ENCODE measurements around the gene COX7A2L.
"Not testable (repeated sequence)": the region's sequence is repeated elsewhere in the genome, so short reads cannot be mapped to it uniquely, and the experiment has no call there.

The COX7A2L gene

GRCh38 chr2:42385225-42385624 is 24.2 kb upstream of the COX7A2L start:
- H3K9ac ChIP-seq (ENCODE audit: low read length): no peak overlapping the region
- no peaks in the 10 kb centered on the region for H3K36me3 ChIP-seq (ENCODE audit: low read length)
- H4K20me1 ChIP-seq (ENCODE audit: low read depth, low read length): no peaks in the 10 kb centered on the region
- no peak overlapping the region for H2AFZ ChIP-seq (ENCODE audit: low read depth, low read length, severe bottlenecking)
- H3K9me3 ChIP-seq (ENCODE audit: insufficient read depth, low read length): no peaks in the 10 kb centered on the region
- H3K4me2 ChIP-seq (ENCODE audit: low read depth, low read length, poor library complexity, severe bottlenecking): no peak overlapping the region
- no peaks in the 10 kb centered on the region for H3F3A ChIP-seq (ENCODE audit: insufficient read depth)
- H3K79me2 ChIP-seq (ENCODE audit: insufficient read depth, low read length): no peaks in the 10 kb centered on the region
- H3K27me3 ChIP-seq (ENCODE audit: low read length): no peaks in the 10 kb centered on the region
- no peak for TF ChIP-seq CTCF (IDR thresholded peaks at IDR 0.05; ENCODE audit: insufficient read depth, low read length, poor library complexity, severe bottlenecking)
- no peak for TF ChIP-seq EZH2phosphoT487 (conservative IDR thresholded peaks at IDR 0.05; ENCODE audit: low read length)
- no peak overlapping the region for H3K4me3 ChIP-seq (ENCODE audit: insufficient read depth, low read length, poor library complexity, severe bottlenecking)
- H3K27ac ChIP-seq (ENCODE audit: low read depth, low read length): no peak overlapping the region
- no peaks in the 10 kb centered on the region for H3K9me2 ChIP-seq (replicated peaks; ENCODE audit: insufficient read depth, low read length)

DNA sequence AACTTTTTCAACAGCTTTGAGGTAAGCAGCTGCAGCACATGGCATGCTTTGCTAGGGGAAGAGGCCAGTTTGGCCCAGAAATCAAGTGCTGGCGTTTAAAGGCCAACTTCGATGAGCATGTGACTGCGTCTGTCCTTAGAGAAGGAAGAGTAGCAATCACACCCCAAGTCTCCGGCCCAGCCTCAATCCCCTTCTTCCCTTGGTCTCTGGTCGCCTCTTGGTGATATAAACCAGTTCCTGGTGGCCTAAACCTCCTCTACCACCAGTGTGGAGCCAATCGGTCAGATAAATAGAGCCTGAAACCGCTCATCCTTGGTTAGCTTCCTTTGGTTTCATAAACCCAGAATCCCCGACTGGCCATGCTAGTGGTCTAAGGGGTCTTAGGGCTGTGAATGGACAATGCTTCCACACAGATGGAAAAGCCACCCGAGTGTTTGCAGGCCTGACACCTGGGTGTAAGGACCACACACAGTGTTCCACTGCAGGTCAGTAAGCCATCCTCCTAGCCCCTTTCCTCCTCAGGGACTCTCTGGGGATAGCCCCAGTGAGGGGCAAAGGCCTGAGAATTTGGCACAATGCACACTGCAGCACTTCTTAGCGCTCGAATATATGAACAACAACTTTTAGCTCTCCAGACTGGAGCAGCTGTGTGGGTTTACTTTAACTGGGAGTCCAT is 23.0 kb upstream of the COX7A2L start:
- no peak for TF ChIP-seq CTCF (IDR thresholded peaks at IDR 0.05; ENCODE audit: insufficient read depth, low read length, poor library complexity, severe bottlenecking)
- no peak for TF ChIP-seq EZH2phosphoT487 (conservative IDR thresholded peaks at IDR 0.05; ENCODE audit: low read length)
- no peaks in the 10 kb centered on the region for H3K27me3 ChIP-seq (ENCODE audit: low read length)

DNA sequence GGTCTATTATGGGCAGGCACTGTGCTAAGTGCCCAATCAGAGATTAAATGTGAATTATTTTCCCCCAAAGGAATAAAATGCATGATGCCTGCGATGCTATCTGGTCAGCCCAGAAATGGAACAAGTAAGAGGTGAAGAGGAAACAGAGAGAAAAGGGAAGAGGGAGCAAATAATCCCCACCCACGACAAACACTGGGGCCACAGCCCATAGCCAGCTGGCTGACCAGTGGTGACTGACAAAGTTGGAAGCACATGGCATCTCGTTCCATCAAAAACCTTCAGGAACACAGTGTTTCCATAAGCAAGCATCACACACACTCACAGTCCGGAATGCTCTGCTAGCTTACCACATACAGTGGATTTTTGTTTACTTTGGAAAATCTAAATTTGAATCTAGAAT is 21.1 kb upstream of the COX7A2L start:
- Histone ChIP-seq H3K27me3 (ENCODE audit: low read length) (no peaks in the 10 kb centered on the region), H3K9me2 (replicated peaks; ENCODE audit: insufficient read depth, low read length) (no peaks in the 10 kb centered on the region), H3K27ac (ENCODE audit: low read depth, low read length) (no peak overlapping the region), H3K36me3 (ENCODE audit: low read length) (no peaks in the 10 kb centered on the region), H2AFZ (ENCODE audit: low read depth, low read length, severe bottlenecking) (no peak overlapping the region), H3K9me3 (ENCODE audit: insufficient read depth, low read length) (no peaks in the 10 kb centered on the region), H3K79me2 (ENCODE audit: insufficient read depth, low read length) (no peaks in the 10 kb centered on the region), H4K20me1 (ENCODE audit: low read depth, low read length) (no peaks in the 10 kb centered on the region), H3K4me3 (ENCODE audit: insufficient read depth, low read length, poor library complexity, severe bottlenecking) (no peak overlapping the region), H3K4me2 (ENCODE audit: low read depth, low read length, poor library complexity, severe bottlenecking) (no peak overlapping the region), H3K9ac (ENCODE audit: low read length) (no peak overlapping the region), H3F3A (ENCODE audit: insufficient read depth) (no peaks in the 10 kb centered on the region)
- TF ChIP-seq CTCF (IDR thresholded peaks at IDR 0.05; ENCODE audit: insufficient read depth, low read length, poor library complexity, severe bottlenecking): no peak
- TF ChIP-seq EZH2phosphoT487 (conservative IDR thresholded peaks at IDR 0.05; ENCODE audit: low read length): no peak

More for the DNA sequence above, 23.0 kb upstream of the COX7A2L start:
- H3K79me2 ChIP-seq (ENCODE audit: insufficient read depth, low read length): no peaks in the 10 kb centered on the region
- no peak overlapping the region for H3K9ac ChIP-seq (ENCODE audit: low read length)
- no peaks in the 10 kb centered on the region for H3K36me3 ChIP-seq (ENCODE audit: low read length)
- no peaks in the 10 kb centered on the region for H3F3A ChIP-seq (ENCODE audit: insufficient read depth)
- H4K20me1 ChIP-seq (ENCODE audit: low read depth, low read length): no peaks in the 10 kb centered on the region
- H3K9me3 ChIP-seq (ENCODE audit: insufficient read depth, low read length): no peaks in the 10 kb centered on the region
- H3K9me2 ChIP-seq (replicated peaks; ENCODE audit: insufficient read depth, low read length): no peaks in the 10 kb centered on the region
- H3K4me3 ChIP-seq (ENCODE audit: insufficient read depth, low read length, poor library complexity, severe bottlenecking): no peak overlapping the region
- no peak overlapping the region for H3K27ac ChIP-seq (ENCODE audit: low read depth, low read length)
- no peak overlapping the region for H3K4me2 ChIP-seq (ENCODE audit: low read depth, low read length, poor library complexity, severe bottlenecking)
- no peak overlapping the region for H2AFZ ChIP-seq (ENCODE audit: low read depth, low read length, severe bottlenecking)

DNA sequence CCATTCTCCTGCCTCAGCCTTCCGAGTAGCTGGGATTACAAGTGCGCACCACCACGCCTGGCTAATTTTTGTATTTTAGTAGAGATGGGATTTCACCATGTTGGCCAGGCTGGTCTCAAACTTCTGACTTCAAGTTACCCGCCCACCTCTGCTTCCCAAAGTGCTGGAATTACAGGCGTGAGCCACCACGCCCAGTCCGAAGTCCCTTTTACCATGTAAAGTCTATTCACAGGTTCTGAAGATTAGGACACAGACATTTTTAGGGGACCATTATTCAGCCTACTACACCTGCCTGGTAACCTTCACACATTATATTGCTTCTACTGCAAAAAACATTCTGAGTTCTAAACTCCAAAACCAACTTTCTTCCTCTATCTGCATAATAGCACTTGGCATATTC is 19.0 kb upstream of the COX7A2L start:
- not testable (repeated sequence) for H3K27ac ChIP-seq (ENCODE audit: low read depth, low read length); H3K79me2 ChIP-seq (ENCODE audit: insufficient read depth, low read length); H3K9me2 ChIP-seq (replicated peaks; ENCODE audit: insufficient read depth, low read length); H3K4me2 ChIP-seq (ENCODE audit: low read depth, low read length, poor library complexity, severe bottlenecking); H3K36me3 ChIP-seq (ENCODE audit: low read length); H2AFZ ChIP-seq (ENCODE audit: low read depth, low read length, severe bottlenecking); H3K4me3 ChIP-seq (ENCODE audit: insufficient read depth, low read length, poor library complexity, severe bottlenecking); H3K27me3 ChIP-seq (ENCODE audit: low read length); H3F3A ChIP-seq (ENCODE audit: insufficient read depth); H3K9me3 ChIP-seq (ENCODE audit: insufficient read depth, low read length); H3K9ac ChIP-seq (ENCODE audit: low read length); H4K20me1 ChIP-seq (ENCODE audit: low read depth, low read length)

All from SU-DHL-6 (cell line).